Liver (tissue), 3 donors: ENCODE results near the gene EPB41L4A.

ENCODE experiments used
- GABPA ChIP-seq, 2 donors: IDR thresholded peaks in 1 of 2; conservative IDR thresholded peaks in 1 of 2; 2 replicates each; pipeline ENCODE4 v1.6.1; 2016; ENCODE audit warnings: antibody characterized with exemption in 2 of 2, mild to moderate bottlenecking in 1 of 2, moderate library complexity in 1 of 2
- HNF4A ChIP-seq, 2 donors: conservative IDR thresholded peaks; 2 replicates each; pipeline ENCODE4 v1.6.1; 2016; ENCODE audit warnings: antibody characterized with exemption in 2 of 2, mild to moderate bottlenecking in 2 of 2
- HNF4G ChIP-seq: IDR thresholded peaks from 2 replicates; pipeline ENCODE4 v1.6.1; 2016; ENCODE audit warnings: antibody characterized with exemption
- RAD21 ChIP-seq, 2 donors: IDR thresholded peaks; 2 replicates each; pipeline ENCODE4 v1.6.1; 2016; ENCODE audit warnings: antibody characterized with exemption in 2 of 2, mild to moderate bottlenecking in 2 of 2
- RXRA ChIP-seq, 2 donors: IDR thresholded peaks; 2 replicates each; pipeline ENCODE4 v1.6.1; 2017 to 2018; ENCODE audit warnings: antibody characterized with exemption in 2 of 2, mild to moderate bottlenecking in 1 of 2
- SP1 ChIP-seq: IDR thresholded peaks from 2 replicates; pipeline ENCODE4 v1.6.1; 2018; ENCODE audit warnings: antibody characterized with exemption, mild to moderate bottlenecking
- TAF1 ChIP-seq: conservative IDR thresholded peaks from 2 replicates; pipeline ENCODE4 v1.6.1; 2016; ENCODE audit warnings: antibody characterized with exemption, mild to moderate bottlenecking
- YY1 ChIP-seq: IDR thresholded peaks from 2 replicates; pipeline ENCODE4 v1.6.1; 2016; ENCODE audit warnings: antibody characterized with exemption, mild to moderate bottlenecking
- TF ChIP-seq, protein P1 (sequence below): fragments of 150-350 bp; IDR thresholded peaks from 2 replicates; pipeline ENCODE4 v1.5.1; 2017; ENCODE audit warnings: improper control_type of control experiment, low read depth, low read length; ENCODE audit not compliant: missing input control
- TF ChIP-seq, protein P2 (sequence below): IDR thresholded peaks from 2 replicates; pipeline ENCODE4 v1.6.1; 2016; ENCODE audit warnings: antibody characterized with exemption
- TF ChIP-seq, protein P3 (sequence below): IDR thresholded peaks from 2 replicates; pipeline ENCODE4 v1.6.1; 2016; ENCODE audit warnings: antibody characterized with exemption
- TF ChIP-seq, protein P4 (sequence below): IDR thresholded peaks from 2 replicates; pipeline ENCODE4 v1.6.1; 2016; ENCODE audit warnings: antibody characterized with exemption
- donor health status: healthy.
- donor health status: healthy.

DNA sequence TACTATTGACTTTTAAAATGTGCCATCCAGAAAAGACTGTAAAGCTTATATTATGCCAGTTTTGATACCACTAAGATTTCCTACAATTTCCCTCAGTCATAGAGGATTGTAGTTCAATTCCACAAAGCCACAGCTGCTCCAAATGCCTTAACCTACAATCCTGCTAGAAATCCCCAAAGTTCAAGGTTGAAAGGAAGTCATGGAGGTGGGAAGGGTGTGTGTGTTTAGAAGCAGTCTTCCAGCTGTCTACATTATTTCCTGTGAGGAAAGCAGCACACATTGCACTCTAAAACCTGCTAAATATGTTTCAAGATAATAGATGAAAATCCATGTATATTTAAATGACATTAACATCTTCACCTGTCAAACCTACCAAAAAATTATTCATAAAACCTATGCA, 11.8 kb downstream of the EPB41L4A start:
- TF ChIP-seq, protein P1, sequence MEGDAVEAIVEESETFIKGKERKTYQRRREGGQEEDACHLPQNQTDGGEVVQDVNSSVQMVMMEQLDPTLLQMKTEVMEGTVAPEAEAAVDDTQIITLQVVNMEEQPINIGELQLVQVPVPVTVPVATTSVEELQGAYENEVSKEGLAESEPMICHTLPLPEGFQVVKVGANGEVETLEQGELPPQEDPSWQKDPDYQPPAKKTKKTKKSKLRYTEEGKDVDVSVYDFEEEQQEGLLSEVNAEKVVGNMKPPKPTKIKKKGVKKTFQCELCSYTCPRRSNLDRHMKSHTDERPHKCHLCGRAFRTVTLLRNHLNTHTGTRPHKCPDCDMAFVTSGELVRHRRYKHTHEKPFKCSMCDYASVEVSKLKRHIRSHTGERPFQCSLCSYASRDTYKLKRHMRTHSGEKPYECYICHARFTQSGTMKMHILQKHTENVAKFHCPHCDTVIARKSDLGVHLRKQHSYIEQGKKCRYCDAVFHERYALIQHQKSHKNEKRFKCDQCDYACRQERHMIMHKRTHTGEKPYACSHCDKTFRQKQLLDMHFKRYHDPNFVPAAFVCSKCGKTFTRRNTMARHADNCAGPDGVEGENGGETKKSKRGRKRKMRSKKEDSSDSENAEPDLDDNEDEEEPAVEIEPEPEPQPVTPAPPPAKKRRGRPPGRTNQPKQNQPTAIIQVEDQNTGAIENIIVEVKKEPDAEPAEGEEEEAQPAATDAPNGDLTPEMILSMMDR = no peak
- TF ChIP-seq TAF1 (no peak), YY1 (no peak), GABPA (IDR thresholded peaks at IDR 0.05 in 1 of 2, conservative IDR thresholded peaks at IDR 0.05 in 1 of 2) (no peak), RAD21 (IDR thresholded peaks at IDR 0.05) (no peak), RXRA (IDR thresholded peaks at IDR 0.05) (no peak), SP1 (no peak), HNF4G (no peak), HNF4A (conservative IDR thresholded peaks at IDR 0.05) (no peak)
- TF ChIP-seq, protein P2, sequence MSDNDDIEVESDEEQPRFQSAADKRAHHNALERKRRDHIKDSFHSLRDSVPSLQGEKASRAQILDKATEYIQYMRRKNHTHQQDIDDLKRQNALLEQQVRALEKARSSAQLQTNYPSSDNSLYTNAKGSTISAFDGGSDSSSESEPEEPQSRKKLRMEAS = no peak
- TF ChIP-seq, protein P3, sequence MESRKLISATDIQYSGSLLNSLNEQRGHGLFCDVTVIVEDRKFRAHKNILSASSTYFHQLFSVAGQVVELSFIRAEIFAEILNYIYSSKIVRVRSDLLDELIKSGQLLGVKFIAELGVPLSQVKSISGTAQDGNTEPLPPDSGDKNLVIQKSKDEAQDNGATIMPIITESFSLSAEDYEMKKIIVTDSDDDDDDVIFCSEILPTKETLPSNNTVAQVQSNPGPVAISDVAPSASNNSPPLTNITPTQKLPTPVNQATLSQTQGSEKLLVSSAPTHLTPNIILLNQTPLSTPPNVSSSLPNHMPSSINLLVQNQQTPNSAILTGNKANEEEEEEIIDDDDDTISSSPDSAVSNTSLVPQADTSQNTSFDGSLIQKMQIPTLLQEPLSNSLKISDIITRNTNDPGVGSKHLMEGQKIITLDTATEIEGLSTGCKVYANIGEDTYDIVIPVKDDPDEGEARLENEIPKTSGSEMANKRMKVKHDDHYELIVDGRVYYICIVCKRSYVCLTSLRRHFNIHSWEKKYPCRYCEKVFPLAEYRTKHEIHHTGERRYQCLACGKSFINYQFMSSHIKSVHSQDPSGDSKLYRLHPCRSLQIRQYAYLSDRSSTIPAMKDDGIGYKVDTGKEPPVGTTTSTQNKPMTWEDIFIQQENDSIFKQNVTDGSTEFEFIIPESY = no peak
- TF ChIP-seq, protein P4, sequence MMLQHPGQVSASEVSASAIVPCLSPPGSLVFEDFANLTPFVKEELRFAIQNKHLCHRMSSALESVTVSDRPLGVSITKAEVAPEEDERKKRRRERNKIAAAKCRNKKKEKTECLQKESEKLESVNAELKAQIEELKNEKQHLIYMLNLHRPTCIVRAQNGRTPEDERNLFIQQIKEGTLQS = no peak
